SJCRH30 (cell line): ENCODE results near the gene HAGHL. TPM values are rescaled to one million over a fixed set of nuclear protein-coding genes. Genes with fewer than 3 reads are reported as not detected.

Experiments used
- total RNA-seq: library from RNA; depleted of rRNA; stranded (reverse); fragments of >200 nt; shearing (Covaris generic); gene quantifications from 2 replicates; pipeline ENCODE4 v1.2.3, GENCODE V29; 2014; rRNA removed

The HAGHL gene
- total RNA-seq, 1 experiment from 2014 or later = 8.9 TPM

Other genes with a start within 250 kb of the HAGHL start
- gene CAPN15, start 199.4 kb upstream of the HAGHL start, total RNA-seq = 48.8 and 54.0 TPM in 2 replicates
- not detected in 2 replicates for gene PRR35, start 166.7 kb upstream of the HAGHL start, total RNA-seq
- 0.08 TPM in 1 of 2 replicates, not detected in the other for gene NHLRC4, start 160.1 kb upstream of the HAGHL start, total RNA-seq
- gene PIGQ, start 157.1 kb upstream of the HAGHL start, total RNA-seq = 20.9 and 24.4 TPM in 2 replicates
- gene RAB40C, start 137.0 kb upstream of the HAGHL start, total RNA-seq = 13.2 and 14.4 TPM in 2 replicates
- gene WFIKKN1, start 96.1 kb upstream of the HAGHL start, total RNA-seq = 0.04 and 0.05 TPM in 2 replicates
- gene METTL26, start 90.8 kb upstream of the HAGHL start, total RNA-seq = 60.9 and 72.6 TPM in 2 replicates
- 3.3 and 4.6 TPM in 2 replicates for gene MCRIP2, start 85.3 kb upstream of the HAGHL start, total RNA-seq
- gene WDR90, start 77.7 kb upstream of the HAGHL start, total RNA-seq = 10.5 and 18.3 TPM in 2 replicates
- gene RHOT2, start 59.0 kb upstream of the HAGHL start, total RNA-seq = 41.0 and 66.2 TPM in 2 replicates
- 0.94 and 2.5 TPM in 2 replicates for gene RHBDL1, start 51.4 kb upstream of the HAGHL start, total RNA-seq
- 46.0 and 49.2 TPM in 2 replicates for gene STUB1, start 46.7 kb upstream of the HAGHL start, total RNA-seq
- gene JMJD8, start 42.8 kb upstream of the HAGHL start, total RNA-seq = 22.7 and 23.4 TPM in 2 replicates
- gene WDR24, start 36.7 kb upstream of the HAGHL start, total RNA-seq = 5.6 and 6.2 TPM in 2 replicates
- 1.7 and 1.8 TPM in 2 replicates for gene FBXL16, start 21.3 kb upstream of the HAGHL start, total RNA-seq
- 61.7 and 77.6 TPM in 2 replicates for gene METRN, start 12.0 kb upstream of the HAGHL start, total RNA-seq
- 11.4 and 11.7 TPM in 2 replicates for gene ANTKMT, start 6.0 kb upstream of the HAGHL start, total RNA-seq
- gene CCDC78, start 663 bp upstream of the HAGHL start, total RNA-seq = 4.5 and 5.0 TPM in 2 replicates
- gene CIAO3, start 13.9 kb downstream of the HAGHL start, total RNA-seq = 30.2 and 31.5 TPM in 2 replicates
- gene MSLN, start 33.6 kb downstream of the HAGHL start, total RNA-seq = not detected in 2 replicates
- gene RPUSD1, start 61.3 kb downstream of the HAGHL start, total RNA-seq = 35.5 and 38.7 TPM in 2 replicates
- gene CHTF18, start 61.5 kb downstream of the HAGHL start, total RNA-seq = 34.5 and 46.0 TPM in 2 replicates
- gene GNG13, start 73.6 kb downstream of the HAGHL start, total RNA-seq = not detected in 2 replicates
- 2.3 and 2.7 TPM in 2 replicates for gene LMF1, start 243.9 kb downstream of the HAGHL start, total RNA-seq